ENCODE measurements around the gene TBRG4. TPM values are rescaled to one million over a fixed set of nuclear protein-coding genes. Genes with fewer than 3 reads are reported as not detected.

TBRG4 gene
- total RNA-seq, 4 donors from 2014 or later, result 45.7 to 60.1 (median 53.7) TPM

DNA sequence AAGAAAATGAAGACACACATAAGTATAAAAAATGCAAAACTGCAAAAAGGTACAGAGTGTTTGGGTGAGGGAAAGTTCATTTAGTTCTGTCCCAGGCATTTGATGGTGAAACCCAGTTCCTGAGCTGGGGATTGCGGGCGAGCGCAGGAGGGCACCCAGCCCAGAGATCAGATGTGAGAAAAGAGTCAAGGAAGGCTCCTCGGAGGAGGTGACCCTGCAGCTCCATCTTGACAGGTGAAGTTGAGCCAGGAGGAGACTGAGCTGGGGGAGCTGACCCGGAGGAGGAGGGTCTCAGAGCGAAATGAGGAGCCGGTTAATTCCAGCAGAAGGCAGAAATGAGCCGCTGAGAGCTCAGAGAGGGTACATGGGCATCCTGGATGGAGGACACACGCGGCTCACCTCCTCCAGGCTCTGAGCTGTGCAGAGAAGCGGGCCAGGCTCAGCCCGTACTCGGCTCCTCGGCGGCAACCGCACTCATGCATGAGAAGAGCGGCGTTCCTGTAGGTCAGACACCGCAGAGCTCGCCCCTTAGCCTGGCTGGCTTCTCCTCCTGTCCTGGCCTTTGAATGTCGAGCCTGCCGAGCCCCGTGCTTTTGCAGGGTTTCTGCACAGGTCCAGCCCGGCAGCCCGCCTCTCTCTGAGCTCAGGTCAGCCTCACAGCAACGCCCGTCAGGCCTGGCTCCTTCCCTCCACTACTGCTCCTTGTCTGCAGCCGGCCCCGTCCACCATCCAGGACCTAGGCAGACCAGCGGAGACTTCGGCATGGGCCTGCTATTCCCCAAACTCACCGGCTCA lies 36.6 kb upstream of the TBRG4 start:
- Histone ChIP-seq H3K27me3 (peaks cover 0 to 45% (median 0%) of the 10 kb centered on the region in 4 donors), H3K27ac (replicated peaks in 1 of 4) (no peak overlapping the region), H3K36me3 (no peaks in the 10 kb centered on the region), H3K4me3 (no peak overlapping the region), H3K9me3 (no peaks in the 10 kb centered on the region), H3K4me1 (no peaks in the 10 kb centered on the region)
- WGBS, result 62% methylated on average over 24 of the region's 32 CpGs
- no peak for DNase-seq (ENCODE audit: extremely low spot score)
- TF ChIP-seq, protein P1, sequence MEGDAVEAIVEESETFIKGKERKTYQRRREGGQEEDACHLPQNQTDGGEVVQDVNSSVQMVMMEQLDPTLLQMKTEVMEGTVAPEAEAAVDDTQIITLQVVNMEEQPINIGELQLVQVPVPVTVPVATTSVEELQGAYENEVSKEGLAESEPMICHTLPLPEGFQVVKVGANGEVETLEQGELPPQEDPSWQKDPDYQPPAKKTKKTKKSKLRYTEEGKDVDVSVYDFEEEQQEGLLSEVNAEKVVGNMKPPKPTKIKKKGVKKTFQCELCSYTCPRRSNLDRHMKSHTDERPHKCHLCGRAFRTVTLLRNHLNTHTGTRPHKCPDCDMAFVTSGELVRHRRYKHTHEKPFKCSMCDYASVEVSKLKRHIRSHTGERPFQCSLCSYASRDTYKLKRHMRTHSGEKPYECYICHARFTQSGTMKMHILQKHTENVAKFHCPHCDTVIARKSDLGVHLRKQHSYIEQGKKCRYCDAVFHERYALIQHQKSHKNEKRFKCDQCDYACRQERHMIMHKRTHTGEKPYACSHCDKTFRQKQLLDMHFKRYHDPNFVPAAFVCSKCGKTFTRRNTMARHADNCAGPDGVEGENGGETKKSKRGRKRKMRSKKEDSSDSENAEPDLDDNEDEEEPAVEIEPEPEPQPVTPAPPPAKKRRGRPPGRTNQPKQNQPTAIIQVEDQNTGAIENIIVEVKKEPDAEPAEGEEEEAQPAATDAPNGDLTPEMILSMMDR (IDR thresholded peaks at IDR 0.05), result no peak
- TF ChIP-seq EP300 (IDR thresholded peaks at IDR 0.05), result no peak
- TF ChIP-seq POLR2A (IDR thresholded peaks at IDR 0.05; ENCODE audit: low read depth), result no peak
- TF ChIP-seq POLR2AphosphoS5 (IDR thresholded peaks at IDR 0.05), result no peak
- intact Hi-C loops (cut with DNase I), result no loop called here

GRCh38 chr7:45146531-45147379 lies 35.3 kb upstream of the TBRG4 start:
- TF ChIP-seq EP300 (IDR thresholded peaks at IDR 0.05) (no peak), POLR2A (IDR thresholded peaks at IDR 0.05; ENCODE audit: low read depth) (no peak), POLR2AphosphoS5 (IDR thresholded peaks at IDR 0.05) (no peak)
- TF ChIP-seq, protein P1 (IDR thresholded peaks at IDR 0.05), result no peak

GRCh38 chr7:45145881-45146280 lies 34.4 kb upstream of the TBRG4 start:
- H3K36me3 ChIP-seq, result no peaks in the 10 kb centered on the region
- no peaks in the 10 kb centered on the region for H3K9me3 ChIP-seq
- H3K4me1 ChIP-seq, result no peaks in the 10 kb centered on the region
- intact Hi-C loops (cut with DNase I), result no loop called here
- no peak for DNase-seq (ENCODE audit: extremely low spot score)
- H3K4me3 ChIP-seq, result no peak overlapping the region
- 86% methylated on average over 7 of the region's 7 CpGs for WGBS
- H3K27ac ChIP-seq (replicated peaks in 1 of 4), result no peak overlapping the region
- TF ChIP-seq POLR2A (IDR thresholded peaks at IDR 0.05; ENCODE audit: low read depth), result no peak
- no peak for TF ChIP-seq EP300 (IDR thresholded peaks at IDR 0.05)
- TF ChIP-seq POLR2AphosphoS5 (IDR thresholded peaks at IDR 0.05), result no peak
- TF ChIP-seq, protein P1 (IDR thresholded peaks at IDR 0.05), result no peak
- H3K27me3 ChIP-seq, result peaks cover 0 to 45% (median 0%) of the 10 kb centered on the region in 4 donors

More at GRCh38 chr7:45146531-45147379, 35.3 kb upstream of the TBRG4 start:
- no peaks in the 10 kb centered on the region for H3K4me1 ChIP-seq
- H3K27me3 ChIP-seq, result peaks cover 0 to 45% (median 0%) of the 10 kb centered on the region in 4 donors
- intact Hi-C loops (cut with DNase I), result no loop called here
- WGBS, result 75% methylated on average over 13 of the region's 19 CpGs
- no peak for DNase-seq (ENCODE audit: extremely low spot score)
- H3K9me3 ChIP-seq, result no peaks in the 10 kb centered on the region
- no peak overlapping the region for H3K27ac ChIP-seq (replicated peaks in 1 of 4)
- H3K36me3 ChIP-seq, result no peaks in the 10 kb centered on the region
- H3K4me3 ChIP-seq, result no peak overlapping the region

DNA sequence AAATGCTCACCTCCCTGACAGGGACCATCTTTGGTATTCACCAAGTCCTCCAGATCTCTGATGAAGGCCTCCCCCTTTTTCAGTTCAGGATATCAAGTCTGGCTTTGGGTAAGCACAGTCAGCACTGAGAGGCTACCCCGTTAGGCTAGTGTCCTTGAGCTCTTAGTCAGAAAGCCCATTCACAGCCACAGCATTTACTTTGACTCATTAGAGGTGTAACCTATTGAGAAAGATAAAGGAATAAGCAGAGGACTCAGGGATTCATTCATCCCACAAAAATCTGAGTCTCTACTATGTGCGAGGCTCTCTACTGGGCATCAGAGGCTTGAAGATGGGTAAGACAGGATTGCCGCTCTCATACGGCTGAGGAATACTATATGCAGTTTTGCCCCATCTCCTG lies 32.1 kb upstream of the TBRG4 start:
- TF ChIP-seq POLR2AphosphoS5 (IDR thresholded peaks at IDR 0.05) (no peak), POLR2A (IDR thresholded peaks at IDR 0.05; ENCODE audit: low read depth) (no peak), EP300 (IDR thresholded peaks at IDR 0.05) (no peak)
- TF ChIP-seq, protein P1 (IDR thresholded peaks at IDR 0.05), result no peak

More for the DNA sequence above, 32.1 kb upstream of the TBRG4 start:
- Histone ChIP-seq H3K9me3 (no peaks in the 10 kb centered on the region), H3K36me3 (no peaks in the 10 kb centered on the region), H3K4me3 (no peak overlapping the region), H3K27me3 (peaks cover 0 to 40% (median 0%) of the 10 kb centered on the region in 4 donors), H3K4me1 (no peaks in the 10 kb centered on the region), H3K27ac (replicated peaks in 1 of 4) (no peak overlapping the region)
- no peak for DNase-seq (ENCODE audit: extremely low spot score)
- 94% methylated on average over 3 of the region's 4 CpGs for WGBS
- intact Hi-C loops (cut with DNase I), result no loop called here

All from esophagus muscularis mucosa (tissue), 4 donors.